ENCODE data around the gene TBC1D4. TPM values are rescaled to one million over a fixed set of nuclear protein-coding genes. Genes with fewer than 3 reads are reported as not detected.
"Not testable (repeated sequence)": the region's sequence is repeated elsewhere in the genome, so short reads cannot be mapped to it uniquely, and the experiment has no call there.

TBC1D4 gene
- total RNA-seq, 2 experiments from 2014 or later = 37.4 to 42.0 TPM

DNA sequence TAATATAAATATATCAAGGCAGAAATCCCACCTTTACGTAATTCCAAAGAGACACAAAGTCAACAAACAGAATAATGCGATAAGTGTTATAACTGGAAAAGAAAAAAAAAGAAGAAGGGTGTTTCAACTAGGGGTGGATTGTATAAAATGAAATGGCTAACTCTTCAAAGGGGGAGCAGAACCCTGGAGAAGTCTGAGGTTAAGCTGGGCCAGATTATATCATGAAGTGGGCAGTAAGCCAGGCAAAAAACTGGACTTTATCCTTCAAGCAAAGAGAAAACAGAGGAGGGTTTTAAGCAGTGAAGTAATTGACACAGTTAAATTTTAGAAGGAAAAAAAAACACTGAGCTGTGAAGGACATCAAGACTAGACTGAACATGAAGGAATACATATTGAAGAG, 41.9 kb downstream of the TBC1D4 start:
- Mint-ChIP-seq H3K4me3 (no peak overlapping the region), H3K27ac (no peak overlapping the region), H3K9me3 (no peaks in the 10 kb centered on the region), H3K36me3 (ENCODE audit: low read depth) (no peaks in the 10 kb centered on the region), H3K27me3 (peaks cover 4% of the 10 kb centered on the region), H3K4me1 (ENCODE audit: low read depth) (no peaks in the 10 kb centered on the region)
- Histone ChIP-seq H3K4me1 (ENCODE audit: insufficient read depth, low read length) (no peaks in the 10 kb centered on the region), H3K27ac (ENCODE audit: low read depth in 1 of 2, low read length in 2 of 2) (no peak overlapping the region), H3K9me3 (ENCODE audit: control insufficient read depth in 1 of 2, insufficient read depth in 1 of 2, low read length in 2 of 2) (no peaks in the 10 kb centered on the region), H3K4me3 (ENCODE audit: low read length) (no peak overlapping the region), H3K27me3 (ENCODE audit: control insufficient read depth in 1 of 2, insufficient read depth in 2 of 2, low read length in 2 of 2) (no peaks in the 10 kb centered on the region), H3K36me3 (ENCODE audit: insufficient read depth, low read length) (no peaks in the 10 kb centered on the region)
- ATAC-seq (ENCODE audit: poor library complexity) = no peak
- POLR2A ChIA-PET = no interaction called here
- intact Hi-C loops (cut with DNase I, micrococcal nuclease) = no loop called here
- no peak for DNase-seq
- CTCF ChIA-PET = no interaction called here
- TF ChIP-seq, protein P1, sequence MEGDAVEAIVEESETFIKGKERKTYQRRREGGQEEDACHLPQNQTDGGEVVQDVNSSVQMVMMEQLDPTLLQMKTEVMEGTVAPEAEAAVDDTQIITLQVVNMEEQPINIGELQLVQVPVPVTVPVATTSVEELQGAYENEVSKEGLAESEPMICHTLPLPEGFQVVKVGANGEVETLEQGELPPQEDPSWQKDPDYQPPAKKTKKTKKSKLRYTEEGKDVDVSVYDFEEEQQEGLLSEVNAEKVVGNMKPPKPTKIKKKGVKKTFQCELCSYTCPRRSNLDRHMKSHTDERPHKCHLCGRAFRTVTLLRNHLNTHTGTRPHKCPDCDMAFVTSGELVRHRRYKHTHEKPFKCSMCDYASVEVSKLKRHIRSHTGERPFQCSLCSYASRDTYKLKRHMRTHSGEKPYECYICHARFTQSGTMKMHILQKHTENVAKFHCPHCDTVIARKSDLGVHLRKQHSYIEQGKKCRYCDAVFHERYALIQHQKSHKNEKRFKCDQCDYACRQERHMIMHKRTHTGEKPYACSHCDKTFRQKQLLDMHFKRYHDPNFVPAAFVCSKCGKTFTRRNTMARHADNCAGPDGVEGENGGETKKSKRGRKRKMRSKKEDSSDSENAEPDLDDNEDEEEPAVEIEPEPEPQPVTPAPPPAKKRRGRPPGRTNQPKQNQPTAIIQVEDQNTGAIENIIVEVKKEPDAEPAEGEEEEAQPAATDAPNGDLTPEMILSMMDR (IDR thresholded peaks at IDR 0.05) = no peak

DNA sequence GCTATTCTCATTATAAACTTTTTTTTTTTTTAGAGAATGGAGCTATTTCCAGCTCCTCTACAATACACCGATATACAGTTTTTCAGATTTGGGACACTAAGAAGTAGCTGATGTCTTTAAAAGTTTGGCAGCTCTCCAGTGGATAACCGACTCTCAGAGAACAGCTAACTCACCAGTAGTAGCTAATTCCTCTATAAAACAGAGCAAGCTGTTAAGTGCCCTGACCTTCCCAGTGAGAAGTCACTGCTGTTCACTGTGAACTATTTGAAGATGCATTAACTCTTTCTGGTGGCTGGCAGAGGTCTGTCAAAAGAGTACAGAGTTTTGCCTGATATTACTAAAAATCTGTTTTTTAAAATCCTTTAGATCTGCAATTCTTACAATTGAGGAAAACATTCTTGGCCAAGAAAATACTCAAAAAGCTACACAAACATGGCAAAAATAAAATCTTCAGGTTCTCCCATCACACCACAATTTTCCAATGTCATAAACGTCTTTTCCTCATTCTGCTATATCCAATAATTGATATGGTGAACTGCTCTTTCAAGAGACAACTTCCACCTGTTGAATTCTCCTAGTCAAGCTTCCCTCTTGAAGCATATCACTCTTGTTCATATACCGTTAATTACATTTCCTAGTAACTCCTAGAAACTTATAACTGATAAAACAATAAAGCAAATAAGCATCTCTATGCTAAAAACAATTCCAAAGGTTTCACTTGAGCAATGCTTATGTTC, 44.2 kb downstream of the TBC1D4 start:
- TF ChIP-seq, protein P1 (IDR thresholded peaks at IDR 0.05) = no peak
- CTCF ChIA-PET = no interaction called here
- Mint-ChIP-seq H3K27ac (no peak overlapping the region), H3K27me3 (no peaks in the 10 kb centered on the region), H3K9me3 (no peaks in the 10 kb centered on the region), H3K4me1 (ENCODE audit: low read depth) (no peaks in the 10 kb centered on the region), H3K36me3 (ENCODE audit: low read depth) (no peaks in the 10 kb centered on the region), H3K4me3 (no peak overlapping the region)
- H3K27me3 ChIP-seq (ENCODE audit: control insufficient read depth in 1 of 2, insufficient read depth in 2 of 2, low read length in 2 of 2) = no peaks in the 10 kb centered on the region
- H3K4me1 ChIP-seq (ENCODE audit: insufficient read depth, low read length) = no peaks in the 10 kb centered on the region
- intact Hi-C loops (cut with DNase I, micrococcal nuclease) = no loop called here
- no peaks in the 10 kb centered on the region for H3K9me3 ChIP-seq (ENCODE audit: control insufficient read depth in 1 of 2, insufficient read depth in 1 of 2, low read length in 2 of 2)
- POLR2A ChIA-PET = no interaction called here
- no peak overlapping the region for H3K27ac ChIP-seq (ENCODE audit: low read depth in 1 of 2, low read length in 2 of 2)
- H3K4me3 ChIP-seq (ENCODE audit: low read length) = no peak overlapping the region
- ATAC-seq (ENCODE audit: poor library complexity) (no peak), DNase-seq (no peak)
- no peaks in the 10 kb centered on the region for H3K36me3 ChIP-seq (ENCODE audit: insufficient read depth, low read length)

DNA sequence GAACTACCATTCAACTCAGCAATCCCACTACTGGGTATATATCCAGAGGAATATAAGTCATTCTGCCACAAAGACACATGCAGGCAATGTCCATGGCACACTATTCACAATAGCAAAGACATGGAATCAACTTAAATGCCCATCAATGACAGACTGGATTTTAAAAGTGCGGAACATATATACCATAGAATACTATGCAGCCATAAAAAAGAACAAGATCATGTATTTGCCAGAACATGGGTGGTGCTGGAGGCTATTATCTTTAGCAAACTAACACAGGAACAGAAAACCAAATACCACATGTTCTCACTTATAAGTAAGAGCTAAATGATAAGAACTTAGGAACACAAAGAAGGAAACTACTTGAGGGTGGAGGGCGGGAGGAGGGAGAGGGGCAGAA, 47.8 kb downstream of the TBC1D4 start:
- CTCF ChIA-PET; H3K36me3 ChIP-seq (ENCODE audit: insufficient read depth, low read length); H3K4me3 Mint-ChIP-seq; H3K4me1 Mint-ChIP-seq (ENCODE audit: low read depth); POLR2A ChIA-PET; H3K9me3 Mint-ChIP-seq; H3K4me3 ChIP-seq (ENCODE audit: low read length); intact Hi-C loops (cut with DNase I, micrococcal nuclease); H3K27ac ChIP-seq (ENCODE audit: low read depth in 1 of 2, low read length in 2 of 2); H3K27me3 ChIP-seq (ENCODE audit: control insufficient read depth in 1 of 2, insufficient read depth in 2 of 2, low read length in 2 of 2); ATAC-seq (ENCODE audit: poor library complexity); H3K36me3 Mint-ChIP-seq (ENCODE audit: low read depth); H3K4me1 ChIP-seq (ENCODE audit: insufficient read depth, low read length); H3K9me3 ChIP-seq (ENCODE audit: control insufficient read depth in 1 of 2, insufficient read depth in 1 of 2, low read length in 2 of 2); H3K27ac Mint-ChIP-seq; DNase-seq: not testable (repeated sequence)
- H3K27me3 Mint-ChIP-seq = peaks cover 17% of the 10 kb centered on the region

DNA sequence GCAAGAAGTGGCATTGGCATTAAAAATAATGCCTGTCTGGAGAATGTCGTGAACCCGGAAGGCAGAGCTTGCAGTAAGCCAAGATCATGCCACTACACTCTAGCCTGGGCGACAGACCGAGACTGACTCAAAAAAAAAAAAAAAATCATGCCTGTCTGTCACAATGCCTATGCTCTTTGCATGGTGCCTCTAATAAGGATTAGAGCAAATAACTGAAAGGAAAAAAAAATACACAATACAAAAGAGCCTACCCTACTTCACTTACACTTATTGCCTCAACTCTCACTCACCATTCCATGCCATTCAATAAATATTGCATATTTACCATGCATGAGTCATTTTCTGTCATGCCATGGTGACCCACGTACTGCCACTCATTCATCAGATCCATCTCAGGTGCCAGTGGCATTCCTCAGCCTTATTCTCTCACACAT, 49.1 kb downstream of the TBC1D4 start:
- no peak for ATAC-seq (ENCODE audit: poor library complexity)
- Mint-ChIP-seq H3K4me1 (ENCODE audit: low read depth) (no peaks in the 10 kb centered on the region), H3K4me3 (no peak overlapping the region), H3K36me3 (ENCODE audit: low read depth) (no peaks in the 10 kb centered on the region), H3K27ac (no peak overlapping the region), H3K9me3 (no peaks in the 10 kb centered on the region), H3K27me3 (peaks cover 28% of the 10 kb centered on the region)
- DNase-seq = no peak
- H3K9me3 ChIP-seq (ENCODE audit: control insufficient read depth in 1 of 2, insufficient read depth in 1 of 2, low read length in 2 of 2) = no peaks in the 10 kb centered on the region
- H3K4me3 ChIP-seq (ENCODE audit: low read length) = no peak overlapping the region
- CTCF ChIA-PET = no interaction called here
- H3K27me3 ChIP-seq (ENCODE audit: control insufficient read depth in 1 of 2, insufficient read depth in 2 of 2, low read length in 2 of 2) = no peaks in the 10 kb centered on the region
- H3K27ac ChIP-seq (ENCODE audit: low read depth in 1 of 2, low read length in 2 of 2) = no peak overlapping the region
- intact Hi-C loops (cut with DNase I, micrococcal nuclease) = no loop called here
- POLR2A ChIA-PET = no interaction called here
- TF ChIP-seq, protein P1 (IDR thresholded peaks at IDR 0.05) = no peak
- H3K36me3 ChIP-seq (ENCODE audit: insufficient read depth, low read length) = no peaks in the 10 kb centered on the region
- no peaks in the 10 kb centered on the region for H3K4me1 ChIP-seq (ENCODE audit: insufficient read depth, low read length)

Measured in CD4-positive, alpha-beta T cell (primary cell).